Natural killer cell (primary cell): Measurements from ENCODE around the gene OBSCN. TPM values are rescaled to one million over a fixed set of nuclear protein-coding genes. Genes with fewer than 3 reads are reported as not detected.
"Not testable (repeated sequence)": the region's sequence is repeated elsewhere in the genome, so short reads cannot be mapped to it uniquely, and the experiment has no call there.

ENCODE experiments used
- ATAC-seq, 3 donors: fragments of 150-1000 bp in 2 of 3; fragments of 200-7000 bp in 1 of 3; cut with Tn5 transposase; 1 replicate in 1 of 3; 2 replicates in 2 of 3; pipeline ENCODE4 v1.10.0; 2021; ENCODE audit warnings: mild to moderate bottlenecking in 2 of 3, moderate library complexity in 2 of 3
- DNase-seq, 2 donors: peaks; one replicate each; pipeline versions ENCODE4 v3.0.0 to v3.0.0-alpha.2; 2013 to 2021; ENCODE audit warnings: mixed read lengths in 1 of 2
- H3K27ac ChIP-seq: one replicate; pipeline ENCODE4 v1.5.1; 2013; ENCODE audit warnings: mild to moderate bottlenecking, low read length
- H3K27me3 ChIP-seq: one replicate; pipeline ENCODE4 v1.6.1; 2013; ENCODE audit warnings: low read length; ENCODE audit not compliant: control insufficient read depth, insufficient read depth
- H3K36me3 ChIP-seq: one replicate; pipeline ENCODE4 v1.6.1; 2013; ENCODE audit warnings: low read length; ENCODE audit not compliant: control insufficient read depth, insufficient read depth
- H3K4me1 ChIP-seq: one replicate; pipeline ENCODE4 v1.6.1; 2013; ENCODE audit warnings: low read length; ENCODE audit not compliant: control insufficient read depth, insufficient read depth
- H3K4me3 ChIP-seq: one replicate; pipeline ENCODE4 v1.5.1; 2013; ENCODE audit warnings: low read length
- H3K9me3 ChIP-seq: one replicate; pipeline ENCODE4 v1.6.1; 2013; ENCODE audit warnings: low read length; ENCODE audit not compliant: control insufficient read depth, insufficient read depth
- H3K27ac Mint-ChIP-seq, 2 donors: one replicate each; pipeline ENCODE4 v1.8.0; 2022; ENCODE audit warnings: mild to moderate bottlenecking in 2 of 2, mixed read lengths in 2 of 2, moderate library complexity in 1 of 2
- H3K27me3 Mint-ChIP-seq, 2 donors: one replicate each; pipeline ENCODE4 v1.8.0; 2022; ENCODE audit warnings: low read depth in 2 of 2, mixed read lengths in 2 of 2
- H3K36me3 Mint-ChIP-seq: one replicate; pipeline ENCODE4 v1.8.0; 2022; ENCODE audit warnings: mixed read lengths
- H3K4me1 Mint-ChIP-seq, 2 donors: one replicate each; pipeline ENCODE4 v1.8.0; 2022; ENCODE audit warnings: mixed read lengths in 2 of 2
- H3K4me3 Mint-ChIP-seq: one replicate; pipeline ENCODE4 v1.8.0; 2022; ENCODE audit warnings: mild to moderate bottlenecking, moderate library complexity, mixed read lengths
- H3K9me3 Mint-ChIP-seq, 2 donors: one replicate each; pipeline ENCODE4 v1.8.0; 2022; ENCODE audit warnings: mixed read lengths in 2 of 2
- WGBS: methylation state at CpG from one replicate; pipeline ENCODE4 v1.1.7; 2013; ENCODE audit warnings: missing lambda C conversion rate; ENCODE audit not compliant: insufficient coverage; 5-methylcytosine and 5-hydroxymethylcytosine counted together
- intact Hi-C: fragments of 100-400 bp; cut with micrococcal nuclease; formaldehyde crosslinking; loops from one replicate; pipeline ENCODE4 v1.14.2; 2022
- total RNA-seq, 4 donors: library from RNA; stranded (reverse); fragments of 120-200 nt in 1 of 4; gene quantifications; one replicate each; pipeline versions ENCODE4 v1.2.3 to v1.2.4, GENCODE V29; 2013 to 2022
- TF ChIP-seq, protein P1 (sequence below): fragments of 200-600 bp; IDR thresholded peaks from one replicate; pipeline ENCODE4 v1.8.0; 2022; ENCODE audit warnings: antibody characterized with exemption

The OBSCN gene
- total RNA-seq, 3 donors from 2014 or later (not counting 1 experiment from before 2014, with no cell fraction given), result 9.6 to 30.0 (median 14.3) TPM

DNA sequence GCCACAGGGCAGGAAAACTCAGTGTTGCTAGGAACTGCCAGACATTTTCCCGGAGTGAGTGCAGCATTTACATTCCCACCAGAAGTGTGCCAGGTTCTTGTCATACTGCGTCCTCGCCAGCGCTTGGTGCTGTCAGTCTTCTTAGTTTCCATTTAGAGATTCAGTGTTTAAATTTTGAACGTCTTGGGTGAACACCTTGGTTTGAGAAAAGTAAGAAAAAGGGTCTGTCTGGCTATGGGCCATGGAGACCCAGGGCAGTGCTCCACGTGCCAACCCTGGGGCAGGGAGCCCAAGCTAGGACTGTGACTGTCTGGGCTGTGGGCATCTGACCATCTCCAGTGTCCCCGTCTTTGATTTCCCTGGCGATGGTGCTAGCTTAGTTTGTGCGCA, 26.2 kb upstream of the OBSCN start:
- Histone ChIP-seq H3K36me3 (no peaks in the 10 kb centered on the region), H3K4me1 (peaks cover 38% of the 10 kb centered on the region), H3K9me3 (no peaks in the 10 kb centered on the region), H3K27ac (no peak overlapping the region), H3K27me3 (no peaks in the 10 kb centered on the region), H3K4me3 (no peak overlapping the region)
- Mint-ChIP-seq H3K27ac (peak overlapping the region; percentile 72 to 77), H3K4me3 (no peak overlapping the region), H3K36me3 (no peaks in the 10 kb centered on the region), H3K27me3 (no peaks in the 10 kb centered on the region), H3K9me3 (no peaks in the 10 kb centered on the region), H3K4me1 (peaks cover 31 to 36% of the 10 kb centered on the region in 2 donors)
- ATAC-seq, result peak in 1 of 3 donors; percentile 7
- WGBS, result 96% methylated on average over 9 of the region's 9 CpGs
- no peak for DNase-seq
- intact Hi-C loops, result no loop called here
- TF ChIP-seq, protein P1, sequence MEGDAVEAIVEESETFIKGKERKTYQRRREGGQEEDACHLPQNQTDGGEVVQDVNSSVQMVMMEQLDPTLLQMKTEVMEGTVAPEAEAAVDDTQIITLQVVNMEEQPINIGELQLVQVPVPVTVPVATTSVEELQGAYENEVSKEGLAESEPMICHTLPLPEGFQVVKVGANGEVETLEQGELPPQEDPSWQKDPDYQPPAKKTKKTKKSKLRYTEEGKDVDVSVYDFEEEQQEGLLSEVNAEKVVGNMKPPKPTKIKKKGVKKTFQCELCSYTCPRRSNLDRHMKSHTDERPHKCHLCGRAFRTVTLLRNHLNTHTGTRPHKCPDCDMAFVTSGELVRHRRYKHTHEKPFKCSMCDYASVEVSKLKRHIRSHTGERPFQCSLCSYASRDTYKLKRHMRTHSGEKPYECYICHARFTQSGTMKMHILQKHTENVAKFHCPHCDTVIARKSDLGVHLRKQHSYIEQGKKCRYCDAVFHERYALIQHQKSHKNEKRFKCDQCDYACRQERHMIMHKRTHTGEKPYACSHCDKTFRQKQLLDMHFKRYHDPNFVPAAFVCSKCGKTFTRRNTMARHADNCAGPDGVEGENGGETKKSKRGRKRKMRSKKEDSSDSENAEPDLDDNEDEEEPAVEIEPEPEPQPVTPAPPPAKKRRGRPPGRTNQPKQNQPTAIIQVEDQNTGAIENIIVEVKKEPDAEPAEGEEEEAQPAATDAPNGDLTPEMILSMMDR, result no peak

DNA sequence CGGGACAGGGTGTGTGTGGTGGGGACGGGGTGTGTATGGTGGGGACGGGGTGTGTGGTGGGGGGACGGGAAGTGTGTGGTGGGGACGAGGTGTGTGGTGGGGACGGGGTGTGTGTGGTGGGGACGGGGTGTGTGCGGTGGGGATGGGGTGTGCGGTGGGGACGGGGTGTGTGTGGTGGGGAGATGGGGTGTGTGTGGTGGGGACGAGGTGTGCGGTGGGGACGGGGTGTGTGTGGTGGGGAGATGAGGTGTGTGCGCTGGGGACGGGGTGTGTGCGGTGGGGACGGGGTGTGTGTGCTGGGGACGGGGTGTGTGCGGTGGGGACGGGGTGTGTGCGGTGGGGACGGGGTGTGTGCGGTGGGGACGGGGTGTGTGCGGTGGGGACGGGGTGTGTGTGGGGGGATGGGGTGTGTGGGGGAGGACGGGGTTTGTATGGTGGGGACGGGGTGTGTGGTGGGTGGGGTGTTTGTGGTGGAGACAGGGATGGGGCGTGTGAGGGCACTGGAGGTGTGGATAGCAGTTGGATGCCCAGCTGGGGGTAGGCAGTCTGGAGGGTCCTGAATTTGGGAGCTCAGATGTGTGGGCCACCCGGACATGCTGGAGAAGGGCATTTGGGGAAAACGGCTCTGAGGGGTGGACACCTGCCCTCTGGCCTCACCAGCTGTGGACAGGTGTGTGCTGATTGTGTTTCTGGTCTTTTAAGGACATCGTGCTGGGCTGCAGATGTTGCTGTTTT, 25.4 kb upstream of the OBSCN start:
- Mint-ChIP-seq H3K4me1 (peaks cover 31 to 37% of the 10 kb centered on the region in 2 donors), H3K27ac (peak overlapping the region; percentile 72 to 77), H3K36me3 (no peaks in the 10 kb centered on the region), H3K9me3 (no peaks in the 10 kb centered on the region), H3K4me3 (no peak overlapping the region), H3K27me3 (no peaks in the 10 kb centered on the region)
- no peaks in the 10 kb centered on the region for H3K9me3 ChIP-seq
- ATAC-seq, result peak in 2 of 3 donors; percentile 30 to 34
- intact Hi-C loops, result no loop called here
- no peak overlapping the region for H3K27ac ChIP-seq
- H3K27me3 ChIP-seq, result no peaks in the 10 kb centered on the region
- WGBS, result 46% methylated on average over 28 of the region's 32 CpGs
- H3K4me1 ChIP-seq, result peaks cover 38% of the 10 kb centered on the region
- H3K4me3 ChIP-seq, result no peak overlapping the region
- H3K36me3 ChIP-seq, result no peaks in the 10 kb centered on the region
- TF ChIP-seq, protein P1, result no peak
- no peak for DNase-seq

DNA sequence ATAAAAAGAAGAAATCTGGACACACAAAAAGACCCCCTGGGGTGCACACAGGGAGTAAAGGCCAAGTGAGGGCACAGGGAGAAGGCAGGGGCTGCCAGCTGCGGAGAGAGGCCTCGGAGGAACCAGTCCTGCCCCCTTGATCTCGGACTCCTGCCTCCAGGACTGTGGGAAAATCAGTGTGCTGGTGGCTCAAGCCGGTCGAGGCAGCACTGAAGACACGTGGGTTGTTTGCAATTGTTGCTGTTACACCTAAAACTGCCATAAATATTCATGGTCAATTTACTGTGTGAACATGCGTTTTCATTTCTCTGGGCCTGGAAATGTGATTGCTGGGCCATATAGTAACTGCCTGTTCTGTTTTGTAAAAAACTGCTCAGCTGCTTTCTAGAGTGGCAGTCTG, 23.7 kb upstream of the OBSCN start:
- Histone ChIP-seq H3K27ac (no peak overlapping the region), H3K36me3 (no peaks in the 10 kb centered on the region), H3K27me3 (no peaks in the 10 kb centered on the region), H3K9me3 (no peaks in the 10 kb centered on the region), H3K4me3 (no peak overlapping the region), H3K4me1 (peaks cover 26% of the 10 kb centered on the region)
- Mint-ChIP-seq H3K36me3 (no peaks in the 10 kb centered on the region), H3K27me3 (no peaks in the 10 kb centered on the region), H3K4me1 (peaks cover 23 to 31% of the 10 kb centered on the region in 2 donors), H3K9me3 (no peaks in the 10 kb centered on the region), H3K4me3 (no peak overlapping the region), H3K27ac (no peak overlapping the region)
- ATAC-seq (no peak), DNase-seq (no peak)
- intact Hi-C loops, result no loop called here
- TF ChIP-seq, protein P1, result no peak
- WGBS, result 94% methylated on average over 7 of the region's 7 CpGs

DNA sequence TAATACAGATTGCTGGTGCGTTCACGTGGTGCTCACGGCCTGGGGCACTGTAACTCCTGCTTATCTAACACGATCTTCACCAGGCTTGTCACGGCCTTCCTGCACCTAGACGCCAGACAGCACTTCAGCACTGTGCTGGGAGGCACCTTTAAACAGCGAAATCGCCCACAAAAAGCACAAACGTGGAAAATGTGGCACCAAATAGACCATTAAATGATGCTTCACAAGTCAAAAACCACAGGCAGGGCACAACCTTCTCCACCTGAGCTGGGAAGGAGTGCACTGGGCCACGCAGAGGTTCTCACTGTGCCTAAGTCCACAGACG, 22.2 kb upstream of the OBSCN start:
- no peaks in the 10 kb centered on the region for H3K27me3 Mint-ChIP-seq
- no peaks in the 10 kb centered on the region for H3K36me3 Mint-ChIP-seq
- no peak overlapping the region for H3K4me3 ChIP-seq
- no peak overlapping the region for H3K27ac ChIP-seq
- no peaks in the 10 kb centered on the region for H3K9me3 ChIP-seq
- peak overlapping the region in 1 of 2 donors; percentile 70 for H3K27ac Mint-ChIP-seq
- intact Hi-C loops, result no loop called here
- ATAC-seq, result peak; percentile 73 to 81 (median 75)
- DNase-seq, result peak in 1 of 2 donors; percentile 84
- peaks cover 26% of the 10 kb centered on the region for H3K4me1 ChIP-seq
- H3K4me3 Mint-ChIP-seq, result no peak overlapping the region
- no peaks in the 10 kb centered on the region for H3K27me3 ChIP-seq
- no peaks in the 10 kb centered on the region for H3K36me3 ChIP-seq
- peaks cover 23 to 31% of the 10 kb centered on the region in 2 donors for H3K4me1 Mint-ChIP-seq
- TF ChIP-seq, protein P1, result no peak
- WGBS, result 27% methylated on average over 11 of the region's 11 CpGs
- H3K9me3 Mint-ChIP-seq, result no peaks in the 10 kb centered on the region

DNA sequence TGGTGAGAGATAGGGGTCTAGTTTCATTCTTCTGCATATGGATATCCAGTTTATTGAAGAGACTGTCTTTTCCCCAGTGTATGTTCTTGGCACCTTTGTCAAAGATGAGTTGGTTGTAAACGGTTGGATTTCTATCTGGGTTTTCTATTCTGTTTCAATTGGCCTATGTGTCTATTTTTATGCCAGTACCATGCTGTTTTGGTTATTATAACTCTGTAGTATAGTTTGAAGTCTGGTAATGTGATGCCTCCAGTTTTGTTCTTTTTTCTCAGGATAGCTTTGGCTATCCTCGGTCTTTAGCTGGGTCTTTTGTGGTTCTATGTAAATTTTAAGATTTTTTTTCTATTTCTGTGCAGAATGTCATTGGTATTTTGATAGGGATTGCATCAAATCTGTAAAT, 19.6 kb upstream of the OBSCN start:
- H3K4me1 ChIP-seq, result peaks cover 14% of the 10 kb centered on the region
- DNase-seq, ATAC-seq, H3K27me3 ChIP-seq, H3K9me3 Mint-ChIP-seq, H3K27me3 Mint-ChIP-seq, H3K27ac ChIP-seq, H3K9me3 ChIP-seq, H3K4me3 ChIP-seq, H3K36me3 Mint-ChIP-seq, intact Hi-C loops, H3K36me3 ChIP-seq, H3K27ac Mint-ChIP-seq, H3K4me3 Mint-ChIP-seq: not testable (repeated sequence)
- H3K4me1 Mint-ChIP-seq, result peaks cover 15 to 22% of the 10 kb centered on the region in 2 donors
- 88% methylated on average over 2 of the region's 2 CpGs for WGBS
